ENCODE data around the gene OR5AP2. TPM values are rescaled to one million over a fixed set of nuclear protein-coding genes. Genes with fewer than 3 reads are reported as not detected.

The OR5AP2 gene
- total RNA-seq, 2 donors from 2014 or later = not detected

- H3K27me3 Mint-ChIP-seq (ENCODE audit: insufficient read depth) = no peaks in the 10 kb centered on the region
- H3K27me3 ChIP-seq (ENCODE audit: control insufficient read depth, insufficient read depth, low read length, poor library complexity, severe bottlenecking) = no peaks in the 10 kb centered on the region
- H3K27ac Mint-ChIP-seq = no peak overlapping the region
Observed at GRCh38 chr11:56637500-56637899, 4.7 kb downstream of the OR5AP2 start.

GRCh38 chr11:56636861-56637260 is 5.4 kb downstream of the OR5AP2 start:
- no peak overlapping the region for H3K27ac Mint-ChIP-seq
- H3K27me3 Mint-ChIP-seq (ENCODE audit: insufficient read depth) = no peaks in the 10 kb centered on the region
- Histone ChIP-seq H3K27ac (ENCODE audit: low read depth, low read length) (no peak overlapping the region), H3K4me3 (ENCODE audit: low read length) (no peak overlapping the region), H3K36me3 (ENCODE audit: control insufficient read depth, insufficient read depth, low read length) (no peaks in the 10 kb centered on the region), H3K9me3 (ENCODE audit: control insufficient read depth, low read length) (no peaks in the 10 kb centered on the region), H3K9ac (ENCODE audit: extremely low read depth, low read length, poor library complexity, severe bottlenecking) (no peak overlapping the region), H3K27me3 (ENCODE audit: control insufficient read depth, insufficient read depth, low read length, poor library complexity, severe bottlenecking) (no peaks in the 10 kb centered on the region), H3K4me1 (ENCODE audit: control insufficient read depth, insufficient read depth, low read length) (no peaks in the 10 kb centered on the region)
- DNase-seq = no peak
- no peaks in the 10 kb centered on the region for H3K4me1 Mint-ChIP-seq
- no peaks in the 10 kb centered on the region for H3K36me3 Mint-ChIP-seq (ENCODE audit: low read depth)
- H3K4me3 Mint-ChIP-seq = no peak overlapping the region
- WGBS, 2 experiments (ENCODE audit: insufficient coverage in 1 of 2, insufficient read length in 1 of 2) = 95 to 100% methylated on average over 1 to 2 of the region's 2 CpGs
- no peaks in the 10 kb centered on the region for H3K9me3 Mint-ChIP-seq
- no peak for TF ChIP-seq CTCF (conservative IDR thresholded peaks at IDR 0.05)

More at GRCh38 chr11:56637500-56637899, 4.7 kb downstream of the OR5AP2 start:
- Histone ChIP-seq H3K36me3 (ENCODE audit: control insufficient read depth, insufficient read depth, low read length) (no peaks in the 10 kb centered on the region), H3K27ac (ENCODE audit: low read depth, low read length) (no peak overlapping the region), H3K9ac (ENCODE audit: extremely low read depth, low read length, poor library complexity, severe bottlenecking) (no peak overlapping the region), H3K4me1 (ENCODE audit: control insufficient read depth, insufficient read depth, low read length) (no peaks in the 10 kb centered on the region), H3K4me3 (ENCODE audit: low read length) (no peak overlapping the region), H3K9me3 (ENCODE audit: control insufficient read depth, low read length) (no peaks in the 10 kb centered on the region)
- WGBS, 2 experiments (ENCODE audit: insufficient coverage in 1 of 2, insufficient read length in 1 of 2) = 80 to 95% methylated on average over 2 to 3 of the region's 3 CpGs
- Mint-ChIP-seq H3K4me3 (no peak overlapping the region), H3K4me1 (no peaks in the 10 kb centered on the region), H3K9me3 (no peaks in the 10 kb centered on the region), H3K36me3 (ENCODE audit: low read depth) (no peaks in the 10 kb centered on the region)
- no peak for DNase-seq
- no peak for TF ChIP-seq CTCF (conservative IDR thresholded peaks at IDR 0.05)

GRCh38 chr11:56632329-56632728 is 9.9 kb downstream of the OR5AP2 start:
- Mint-ChIP-seq H3K27ac (no peak overlapping the region), H3K27me3 (ENCODE audit: insufficient read depth) (no peaks in the 10 kb centered on the region), H3K9me3 (no peaks in the 10 kb centered on the region), H3K4me1 (no peaks in the 10 kb centered on the region), H3K4me3 (no peak overlapping the region), H3K36me3 (ENCODE audit: low read depth) (no peaks in the 10 kb centered on the region)
- DNase-seq = no peak
- no peak overlapping the region for H3K9ac ChIP-seq (ENCODE audit: extremely low read depth, low read length, poor library complexity, severe bottlenecking)
- no peak for TF ChIP-seq CTCF (conservative IDR thresholded peaks at IDR 0.05)
- H3K27ac ChIP-seq (ENCODE audit: low read depth, low read length) = no peak overlapping the region
- no peaks in the 10 kb centered on the region for H3K27me3 ChIP-seq (ENCODE audit: control insufficient read depth, insufficient read depth, low read length, poor library complexity, severe bottlenecking)
- H3K4me3 ChIP-seq (ENCODE audit: low read length) = no peak overlapping the region
- WGBS, 2 experiments (ENCODE audit: insufficient coverage in 1 of 2, insufficient read length in 1 of 2) = 91% methylated on average over 2 of the region's 2 CpGs; no CpG with 5 or more reads in 1 of the 2 experiments
- no peaks in the 10 kb centered on the region for H3K4me1 ChIP-seq (ENCODE audit: control insufficient read depth, insufficient read depth, low read length)
- H3K36me3 ChIP-seq (ENCODE audit: control insufficient read depth, insufficient read depth, low read length) = no peaks in the 10 kb centered on the region
- no peaks in the 10 kb centered on the region for H3K9me3 ChIP-seq (ENCODE audit: control insufficient read depth, low read length)

All from endodermal cell (in vitro differentiated cells).